DMS 273 (cell line): ENCODE measurements around the gene MAML3.

ENCODE experiments used
- DNase-seq: peaks from one replicate; lab custom pipeline; 2025; ENCODE audit not compliant: unreplicated experiment; lab: John Stamatoyannopoulos, UW

Gene MAML3

DNA sequence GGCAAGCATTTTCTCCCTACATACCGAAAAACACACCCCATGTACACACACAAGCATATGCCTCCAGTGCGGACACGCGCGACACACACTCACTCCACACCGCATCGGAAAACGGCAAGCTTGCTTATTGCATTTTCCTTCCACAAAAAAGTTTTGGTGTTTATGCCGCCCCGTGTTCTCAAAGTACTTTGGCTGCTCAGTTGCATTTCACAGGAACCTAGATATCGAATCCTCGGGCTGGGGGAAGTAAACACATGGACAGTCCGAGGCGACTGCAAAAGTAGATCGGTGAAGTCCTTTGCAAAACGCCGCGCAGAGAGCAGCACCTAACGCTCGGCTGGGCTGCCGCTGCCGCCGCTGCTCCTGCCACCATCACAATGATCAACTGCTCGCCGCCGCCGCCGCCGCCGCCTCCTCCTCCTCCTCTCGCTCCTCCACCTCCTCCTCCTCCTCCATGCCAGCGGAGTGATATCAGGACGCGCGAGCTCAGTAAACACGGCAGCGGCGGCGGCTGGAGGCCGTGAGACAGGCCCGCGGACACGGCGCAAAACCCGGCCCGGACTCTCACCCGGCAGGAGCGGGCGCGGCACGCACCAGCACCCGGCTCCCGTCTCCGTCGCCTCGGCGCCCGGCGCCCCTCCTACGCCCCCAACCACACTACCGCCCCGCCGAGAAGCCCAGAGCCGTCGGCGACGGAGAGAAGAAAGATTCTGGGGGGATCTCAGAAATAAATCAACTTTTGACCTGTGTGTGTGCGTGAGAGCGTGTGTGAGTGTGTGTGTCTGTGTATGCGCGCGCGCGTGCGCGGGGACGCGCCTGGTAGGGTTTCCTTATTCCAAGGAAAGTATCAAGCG, at the start of gene MAML3:
Gene MAML3, minus strand, starts transcription at position 467 of the 854 bp plus-strand sequence. CDS start 857 bp downstream, outside the sequence.
- DNase-seq = peak; percentile 97

GRCh38 chr4:140198942-140199341, 45.0 kb upstream of the MAML3 start:
- no peak for DNase-seq

DNA sequence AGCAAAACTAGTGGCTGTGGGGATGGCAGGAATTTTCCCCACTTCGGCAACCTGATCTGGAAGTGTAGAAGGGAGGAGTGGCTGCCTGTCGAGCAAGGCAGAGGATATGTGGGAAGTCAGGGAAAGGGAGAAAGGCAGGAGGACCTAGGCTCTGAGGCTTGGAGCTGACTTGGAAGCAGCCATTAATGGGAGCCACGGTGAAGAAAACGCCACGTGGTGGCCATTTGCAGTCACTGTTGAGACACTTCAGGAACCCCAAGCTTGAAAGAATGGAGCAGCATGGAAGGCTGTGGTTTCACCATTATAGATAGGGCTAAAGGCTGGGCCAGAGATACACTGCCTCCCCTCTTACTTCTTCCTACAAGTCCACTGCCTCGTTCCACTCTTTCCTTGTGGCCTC, 41.8 kb upstream of the MAML3 start:
- no peak for DNase-seq

DNA sequence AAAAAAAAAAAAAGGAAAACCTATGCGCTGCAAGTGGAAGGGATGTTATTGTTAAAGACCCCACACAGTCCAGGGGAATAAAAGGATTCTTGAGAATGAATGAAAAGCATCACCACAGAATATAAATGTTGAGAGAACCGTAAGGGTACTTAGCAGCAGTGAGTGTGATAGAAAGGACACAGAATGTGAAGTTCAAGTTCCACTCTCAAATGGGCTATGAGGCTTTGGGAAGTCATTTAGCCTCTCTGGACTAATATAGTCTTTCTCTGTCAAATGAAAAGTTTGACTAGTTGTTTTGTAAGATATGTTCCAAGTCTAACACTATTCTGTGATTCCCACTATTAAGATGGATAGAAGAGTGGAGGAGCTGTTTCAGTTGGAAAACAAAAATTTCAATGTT, 35.8 kb upstream of the MAML3 start:
- no peak for DNase-seq

GRCh38 chr4:140188975-140189374, 35.0 kb upstream of the MAML3 start:
- peak; percentile 9 for DNase-seq

DNA sequence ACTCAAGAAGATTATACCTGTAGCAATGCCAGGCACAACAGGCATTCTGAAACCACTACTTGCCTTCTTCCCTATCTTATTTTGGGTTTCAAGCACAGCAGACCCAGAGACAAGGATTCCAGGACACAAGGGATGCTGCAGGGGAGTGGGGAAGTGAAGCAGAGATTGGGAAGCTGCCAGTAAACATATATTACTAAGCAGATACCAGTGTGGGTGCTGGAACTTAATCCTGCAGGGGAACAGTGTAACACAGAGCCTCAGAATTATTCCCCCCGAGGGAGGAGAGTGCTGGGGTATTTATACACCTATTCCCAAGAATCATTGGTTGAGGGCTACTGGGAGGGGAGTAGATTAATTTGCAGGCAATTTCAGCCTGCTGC, 33.3 kb upstream of the MAML3 start:
- peak; percentile 17 for DNase-seq

- peak; percentile 46 for DNase-seq
These were observed 32.8 kb upstream of the MAML3 start for GRCh38 chr4:140186651-140187315.

- DNase-seq = no peak
These were observed 32.1 kb upstream of the MAML3 start for GRCh38 chr4:140186082-140186438.

- DNase-seq = peak; percentile 8
These were observed 31.6 kb upstream of the MAML3 start for GRCh38 chr4:140185412-140186081.

DNA sequence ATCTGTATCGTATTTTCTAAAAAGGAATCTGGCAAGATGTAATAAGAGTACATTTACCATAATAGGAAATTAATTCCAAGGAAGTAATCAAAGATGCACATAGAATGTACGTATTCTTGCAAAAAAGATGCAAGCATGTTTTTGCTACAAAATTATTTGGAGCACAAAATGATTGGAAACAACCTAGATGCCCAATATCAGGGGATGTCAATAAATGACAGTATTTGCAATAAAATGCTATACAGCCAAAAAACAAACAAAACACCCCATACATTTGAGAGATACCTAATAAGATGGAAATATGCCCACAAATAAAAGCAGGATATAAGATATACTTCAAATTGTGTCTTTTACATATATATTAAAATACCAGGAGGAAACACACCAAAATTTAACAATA, 29.3 kb upstream of the MAML3 start:
- DNase-seq = no peak

- DNase-seq = no peak
These were observed 26.6 kb upstream of the MAML3 start for GRCh38 chr4:140180577-140180976.

DNA sequence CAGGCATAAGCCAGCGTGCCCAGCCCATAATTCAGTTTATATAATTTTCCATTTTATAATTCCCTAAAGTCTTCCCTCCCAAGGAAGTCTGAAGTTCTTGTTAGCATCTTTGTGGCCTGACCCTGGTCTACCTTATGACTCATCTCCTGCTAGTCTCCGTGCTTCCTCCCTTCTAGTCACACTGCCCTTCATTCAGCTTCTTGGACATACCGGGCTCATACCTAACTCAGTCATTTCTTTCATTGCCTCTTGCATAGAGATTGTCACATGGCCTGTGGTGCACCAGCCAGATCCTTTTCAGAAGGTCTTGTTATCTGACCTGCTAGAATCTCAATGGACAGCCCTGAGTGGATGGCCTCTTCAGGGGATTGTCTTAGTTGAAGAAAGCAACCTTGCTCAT, 22.8 kb upstream of the MAML3 start:
- DNase-seq = no peak

DNA sequence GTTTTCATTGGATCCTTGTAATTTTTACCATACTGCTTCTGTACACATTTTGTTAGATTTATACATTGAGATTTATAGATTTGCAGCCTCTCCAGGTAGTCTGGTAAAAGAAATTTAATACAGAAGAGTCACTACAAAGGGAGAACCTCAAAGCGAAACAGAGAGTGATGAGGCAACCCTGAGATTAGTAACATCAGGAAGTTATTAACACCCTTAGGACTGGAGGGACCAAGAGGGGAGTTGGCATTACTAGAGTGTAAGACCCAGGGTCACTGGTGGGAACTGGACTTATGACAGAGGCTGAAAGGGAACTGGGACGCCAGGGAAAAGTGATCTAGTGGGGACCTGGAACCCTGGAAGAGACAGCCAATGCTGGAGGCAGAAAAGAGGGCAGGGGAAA, 20.6 kb upstream of the MAML3 start:
- no peak for DNase-seq

DNA sequence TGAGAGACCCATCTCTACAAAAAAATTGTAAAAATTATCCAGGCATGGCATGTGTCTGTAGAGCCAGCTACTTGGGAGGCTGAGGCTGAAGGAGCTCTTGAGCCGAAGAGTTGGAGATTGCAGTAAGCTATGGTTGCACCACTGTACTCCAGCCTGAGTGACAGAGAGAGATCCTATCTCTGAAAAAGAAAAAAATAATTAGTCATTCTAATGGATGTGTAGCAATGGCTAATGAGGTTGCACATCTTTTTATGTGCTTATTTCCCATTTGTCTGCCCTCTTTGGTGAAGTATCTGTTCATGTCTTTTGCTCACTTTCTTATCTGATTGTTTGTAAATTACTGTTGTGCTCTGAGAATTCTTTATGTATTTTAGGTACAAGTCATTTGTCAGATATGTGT, 19.0 kb upstream of the MAML3 start:
- DNase-seq = no peak

DNA sequence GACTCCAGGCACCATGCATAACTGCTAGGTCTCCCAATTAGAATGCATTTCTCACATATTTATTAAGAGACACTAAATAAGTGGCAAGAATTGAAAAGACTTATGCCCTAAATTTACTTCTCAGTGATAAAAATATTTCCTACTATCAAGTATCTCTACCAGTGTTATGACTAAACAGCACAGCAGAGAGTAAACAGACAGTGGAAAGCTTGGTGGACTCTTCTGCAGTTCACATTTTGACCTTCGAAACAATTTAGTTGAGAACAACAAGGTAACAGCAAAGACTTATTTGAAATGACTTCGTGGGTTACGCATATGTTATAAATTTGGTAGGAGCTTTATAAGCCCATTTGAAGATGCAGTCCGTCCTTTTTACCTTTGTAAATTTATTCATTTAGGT, 16.3 kb upstream of the MAML3 start:
- no peak for DNase-seq

GRCh38 chr4:140168936-140169335, 15.0 kb upstream of the MAML3 start:
- no peak for DNase-seq

DNA sequence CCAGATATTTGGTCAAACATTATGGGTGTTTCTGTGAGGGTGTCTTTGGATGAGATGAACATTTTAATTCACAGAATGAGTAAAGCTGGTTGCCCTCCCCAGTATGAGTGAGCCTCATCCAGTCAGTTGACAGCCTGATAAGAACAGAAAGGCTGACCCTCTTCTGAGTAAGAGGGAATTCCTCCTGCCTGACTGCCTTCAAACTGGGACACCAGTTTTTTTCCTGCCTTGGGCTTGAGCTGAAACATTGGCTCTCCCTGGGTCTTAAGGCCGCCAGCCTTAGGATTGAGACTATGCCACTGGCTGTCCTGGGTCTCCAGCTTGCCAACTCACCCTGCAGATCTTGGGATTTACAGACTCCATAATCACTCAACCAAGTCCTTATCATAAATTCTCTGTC, 14.5 kb upstream of the MAML3 start:
- no peak for DNase-seq

- no peak for DNase-seq
These were observed 9.2 kb upstream of the MAML3 start for GRCh38 chr4:140163029-140163810.

DNA sequence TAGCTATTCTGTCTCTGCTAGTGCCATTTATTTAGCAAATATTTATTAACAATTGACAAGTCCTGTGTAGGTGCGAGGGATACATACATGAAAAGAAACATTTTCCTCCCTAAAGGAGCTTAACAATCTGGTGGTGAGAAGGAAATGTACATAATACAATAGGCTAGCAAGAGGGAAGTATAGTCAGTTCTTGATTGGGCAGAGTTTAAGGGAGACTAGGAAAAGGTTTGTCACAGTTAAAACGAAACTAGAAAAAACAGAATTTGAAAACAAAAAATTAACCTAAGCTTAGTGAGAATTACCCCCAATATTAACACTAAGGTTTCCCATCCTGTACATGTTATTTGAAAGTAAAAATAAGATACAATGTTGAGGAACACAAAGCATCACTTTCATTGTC, 8.6 kb upstream of the MAML3 start:
- DNase-seq = no peak

DNA sequence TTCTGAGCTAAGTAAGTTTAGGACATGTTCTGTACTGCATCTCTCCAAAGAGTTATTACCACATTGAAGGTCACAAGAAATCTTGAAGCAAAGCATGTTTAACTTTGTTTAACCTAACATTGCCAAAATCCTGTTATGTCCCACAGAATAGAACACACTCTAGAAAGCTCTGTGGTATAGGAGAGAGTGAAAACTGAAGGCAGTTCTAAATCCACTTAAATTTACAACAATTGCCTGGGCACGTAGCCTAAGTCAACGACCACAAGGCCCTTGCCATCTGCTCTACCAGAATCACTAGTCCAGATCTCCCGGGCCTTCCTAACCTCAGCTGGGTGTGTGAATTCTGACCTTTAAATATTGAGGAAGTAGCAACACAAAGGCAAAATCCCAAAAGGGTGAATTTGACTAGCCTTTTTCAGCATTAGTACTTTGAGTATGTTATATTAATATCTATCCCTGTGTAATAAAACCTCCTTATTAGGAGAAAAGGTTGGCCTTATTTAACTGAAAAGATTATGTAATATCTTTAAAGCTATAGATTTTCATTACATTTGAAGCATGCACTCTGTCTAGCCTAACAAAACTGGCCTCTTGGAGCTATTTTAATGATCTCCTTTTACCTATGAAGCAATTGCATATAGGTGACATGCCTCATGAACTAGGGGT, 4.5 kb upstream of the MAML3 start:
- peak; percentile 90 for DNase-seq

- peak; percentile 21 for DNase-seq
These were observed 3.4 kb upstream of the MAML3 start for GRCh38 chr4:140157341-140157740.
